GM08714 (cell line): ENCODE results near the gene APOBEC3H.
A peak's percentile ranks its signal among the peaks of the same experiment; 100 is the strongest.
"Not testable (repeated sequence)": the region's sequence is repeated elsewhere in the genome, so short reads cannot be mapped to it uniquely, and the experiment has no call there.

ENCODE experiments used
- H3K4me3 ChIP-seq: fragments of 200-500 bp; sonication (Bioruptor generic); 2 replicates; pipeline ENCODE4 v1.5.1; 2014; ENCODE audit warnings: mild to moderate bottlenecking, low read length, inconsistent platforms
- ZNF274 ChIP-seq: IDR thresholded peaks from 2 replicates; pipeline ENCODE4 v1.6.1; 2012; ENCODE audit warnings: mild to moderate bottlenecking, low read depth, low read length

The APOBEC3H gene

GRCh38 chr22:39078329-39078728 lies 18.7 kb upstream of the APOBEC3H start:
- peak overlapping the region; percentile 83 for H3K4me3 ChIP-seq

GRCh38 chr22:39079054-39079637 lies 17.9 kb upstream of the APOBEC3H start:
- H3K4me3 ChIP-seq = not testable (repeated sequence)

More at GRCh38 chr22:39078329-39078728, 18.7 kb upstream of the APOBEC3H start:
- TF ChIP-seq ZNF274 = no peak

GRCh38 chr22:39080052-39080762 lies 16.8 kb upstream of the APOBEC3H start:
- no peak overlapping the region for H3K4me3 ChIP-seq
- no peak for TF ChIP-seq ZNF274

GRCh38 chr22:39081016-39081415 lies 16.0 kb upstream of the APOBEC3H start:
- no peak for TF ChIP-seq ZNF274
- no peak overlapping the region for H3K4me3 ChIP-seq

GRCh38 chr22:39081598-39081997 lies 15.4 kb upstream of the APOBEC3H start:
- H3K4me3 ChIP-seq = no peak overlapping the region
- TF ChIP-seq ZNF274 = no peak

GRCh38 chr22:39083212-39084165 lies 13.6 kb upstream of the APOBEC3H start:
- no peak overlapping the region for H3K4me3 ChIP-seq
- TF ChIP-seq ZNF274 = no peak

GRCh38 chr22:39084666-39085065 lies 12.4 kb upstream of the APOBEC3H start:
- no peak for TF ChIP-seq ZNF274
- no peak overlapping the region for H3K4me3 ChIP-seq

- no peak overlapping the region for H3K4me3 ChIP-seq
- no peak for TF ChIP-seq ZNF274
Measured at GRCh38 chr22:39087098-39087497, 9.9 kb upstream of the APOBEC3H start.

- no peak overlapping the region for H3K4me3 ChIP-seq
- no peak for TF ChIP-seq ZNF274
Measured at GRCh38 chr22:39087881-39088684, 9.0 kb upstream of the APOBEC3H start.

- no peak overlapping the region for H3K4me3 ChIP-seq
- no peak for TF ChIP-seq ZNF274
Measured at GRCh38 chr22:39088685-39089032, 8.4 kb upstream of the APOBEC3H start.

- no peak overlapping the region for H3K4me3 ChIP-seq
- TF ChIP-seq ZNF274 = no peak
Measured at GRCh38 chr22:39089928-39090327, 7.1 kb upstream of the APOBEC3H start.

- no peak overlapping the region for H3K4me3 ChIP-seq
- no peak for TF ChIP-seq ZNF274
Measured at GRCh38 chr22:39090426-39091064, 6.5 kb upstream of the APOBEC3H start.
